Astrocyte (in vitro differentiated cells and primary cell): ENCODE measurements around the gene PRAMEF13.
"Not testable (repeated sequence)": the region's sequence is repeated elsewhere in the genome, so short reads cannot be mapped to it uniquely, and the experiment has no call there.

Experiments
- EZH2 ChIP-seq: IDR thresholded peaks from 2 replicates; pipeline ENCODE4 v1.6.1; 2012; ENCODE audit warnings: mild to moderate bottlenecking, low read length, inconsistent platforms; ENCODE audit not compliant: insufficient read depth
- TF ChIP-seq, protein P1 (sequence below): IDR thresholded peaks from 2 replicates; pipeline ENCODE4 v1.5.1; 2011; ENCODE audit warnings: low read depth, mild to moderate bottlenecking, inconsistent platforms, low read length, moderate library complexity; ENCODE audit not compliant: insufficient read depth

GRCh38 chr1:13243536-13244263, 42.5 kb upstream of the PRAMEF13 start:
- TF ChIP-seq, protein P1, sequence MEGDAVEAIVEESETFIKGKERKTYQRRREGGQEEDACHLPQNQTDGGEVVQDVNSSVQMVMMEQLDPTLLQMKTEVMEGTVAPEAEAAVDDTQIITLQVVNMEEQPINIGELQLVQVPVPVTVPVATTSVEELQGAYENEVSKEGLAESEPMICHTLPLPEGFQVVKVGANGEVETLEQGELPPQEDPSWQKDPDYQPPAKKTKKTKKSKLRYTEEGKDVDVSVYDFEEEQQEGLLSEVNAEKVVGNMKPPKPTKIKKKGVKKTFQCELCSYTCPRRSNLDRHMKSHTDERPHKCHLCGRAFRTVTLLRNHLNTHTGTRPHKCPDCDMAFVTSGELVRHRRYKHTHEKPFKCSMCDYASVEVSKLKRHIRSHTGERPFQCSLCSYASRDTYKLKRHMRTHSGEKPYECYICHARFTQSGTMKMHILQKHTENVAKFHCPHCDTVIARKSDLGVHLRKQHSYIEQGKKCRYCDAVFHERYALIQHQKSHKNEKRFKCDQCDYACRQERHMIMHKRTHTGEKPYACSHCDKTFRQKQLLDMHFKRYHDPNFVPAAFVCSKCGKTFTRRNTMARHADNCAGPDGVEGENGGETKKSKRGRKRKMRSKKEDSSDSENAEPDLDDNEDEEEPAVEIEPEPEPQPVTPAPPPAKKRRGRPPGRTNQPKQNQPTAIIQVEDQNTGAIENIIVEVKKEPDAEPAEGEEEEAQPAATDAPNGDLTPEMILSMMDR = not testable (repeated sequence)
- not testable (repeated sequence) for TF ChIP-seq EZH2
